ENCODE results near the gene NAMPT. TPM values are rescaled to one million over a fixed set of nuclear protein-coding genes. Genes with fewer than 3 reads are reported as not detected.

The NAMPT gene
- total RNA-seq, 2 donors from 2014 or later, result 101 to 111 TPM

- H3K9ac ChIP-seq (ENCODE audit: extremely low read depth, low read length, poor library complexity, severe bottlenecking), result no peak overlapping the region
- no peak overlapping the region for H3K4me3 Mint-ChIP-seq
- WGBS, 2 experiments (ENCODE audit: insufficient coverage in 1 of 2, insufficient read length in 1 of 2), result 0% methylated on average over 1 of the region's 1 CpG
- DNase-seq, result no peak
- H3K9me3 Mint-ChIP-seq, result peaks cover 16% of the 10 kb centered on the region
- H3K27me3 ChIP-seq (ENCODE audit: control insufficient read depth, insufficient read depth, low read length, poor library complexity, severe bottlenecking), result no peaks in the 10 kb centered on the region
- H3K36me3 ChIP-seq (ENCODE audit: control insufficient read depth, insufficient read depth, low read length), result no peaks in the 10 kb centered on the region
- H3K36me3 Mint-ChIP-seq (ENCODE audit: low read depth), result no peaks in the 10 kb centered on the region
- H3K4me1 ChIP-seq (ENCODE audit: control insufficient read depth, insufficient read depth, low read length), result no peaks in the 10 kb centered on the region
- TF ChIP-seq CTCF (conservative IDR thresholded peaks at IDR 0.05), result no peak
- no peak overlapping the region for H3K4me3 ChIP-seq (ENCODE audit: low read length)
- peaks cover 14% of the 10 kb centered on the region for H3K9me3 ChIP-seq (ENCODE audit: control insufficient read depth, low read length)
- peaks cover 2% of the 10 kb centered on the region for H3K27me3 Mint-ChIP-seq (ENCODE audit: insufficient read depth)
- H3K27ac Mint-ChIP-seq, result no peak overlapping the region
- peaks cover 5% of the 10 kb centered on the region for H3K4me1 Mint-ChIP-seq
- no peak overlapping the region for H3K27ac ChIP-seq (ENCODE audit: low read depth, low read length)
Measured at GRCh38 chr7:106289848-106290247, 5.1 kb upstream of the NAMPT start.

- WGBS, 2 experiments (ENCODE audit: insufficient coverage in 1 of 2, insufficient read length in 1 of 2), result 95 to 96% methylated on average over 7 of the region's 7 CpGs
- H3K4me3 Mint-ChIP-seq, result no peak overlapping the region
Measured at GRCh38 chr7:106288263-106288662, 3.5 kb upstream of the NAMPT start.

GRCh38 chr7:106287786-106288185, 3.0 kb upstream of the NAMPT start:
- H3K4me3 Mint-ChIP-seq, result no peak overlapping the region
- no peak overlapping the region for H3K27ac ChIP-seq (ENCODE audit: low read depth, low read length)
- 96 to 100% methylated on average over 3 of the region's 3 CpGs for WGBS, 2 experiments (ENCODE audit: insufficient coverage in 1 of 2, insufficient read length in 1 of 2)
- peaks cover 2% of the 10 kb centered on the region for H3K27me3 Mint-ChIP-seq (ENCODE audit: insufficient read depth)
- no peak overlapping the region for H3K4me3 ChIP-seq (ENCODE audit: low read length)
- no peaks in the 10 kb centered on the region for H3K27me3 ChIP-seq (ENCODE audit: control insufficient read depth, insufficient read depth, low read length, poor library complexity, severe bottlenecking)
- H3K36me3 ChIP-seq (ENCODE audit: control insufficient read depth, insufficient read depth, low read length), result peaks cover 1% of the 10 kb centered on the region
- peaks cover 9% of the 10 kb centered on the region for H3K4me1 Mint-ChIP-seq
- no peaks in the 10 kb centered on the region for H3K36me3 Mint-ChIP-seq (ENCODE audit: low read depth)
- no peaks in the 10 kb centered on the region for H3K9me3 ChIP-seq (ENCODE audit: control insufficient read depth, low read length)
- no peak for TF ChIP-seq CTCF (conservative IDR thresholded peaks at IDR 0.05)
- no peak for DNase-seq
- H3K9ac ChIP-seq (ENCODE audit: extremely low read depth, low read length, poor library complexity, severe bottlenecking), result no peak overlapping the region
- H3K9me3 Mint-ChIP-seq, result peaks cover under 1% of the 10 kb centered on the region
- no peak overlapping the region for H3K27ac Mint-ChIP-seq
- no peaks in the 10 kb centered on the region for H3K4me1 ChIP-seq (ENCODE audit: control insufficient read depth, insufficient read depth, low read length)

More at GRCh38 chr7:106288263-106288662, 3.5 kb upstream of the NAMPT start:
- Histone ChIP-seq H3K36me3 (ENCODE audit: control insufficient read depth, insufficient read depth, low read length) (no peaks in the 10 kb centered on the region), H3K27me3 (ENCODE audit: control insufficient read depth, insufficient read depth, low read length, poor library complexity, severe bottlenecking) (no peaks in the 10 kb centered on the region), H3K9ac (ENCODE audit: extremely low read depth, low read length, poor library complexity, severe bottlenecking) (no peak overlapping the region), H3K4me1 (ENCODE audit: control insufficient read depth, insufficient read depth, low read length) (no peaks in the 10 kb centered on the region), H3K27ac (ENCODE audit: low read depth, low read length) (no peak overlapping the region), H3K4me3 (ENCODE audit: low read length) (no peak overlapping the region), H3K9me3 (ENCODE audit: control insufficient read depth, low read length) (peaks cover 3% of the 10 kb centered on the region)
- peaks cover 4% of the 10 kb centered on the region for H3K9me3 Mint-ChIP-seq
- H3K4me1 Mint-ChIP-seq, result peaks cover 9% of the 10 kb centered on the region
- no peak overlapping the region for H3K27ac Mint-ChIP-seq
- no peaks in the 10 kb centered on the region for H3K36me3 Mint-ChIP-seq (ENCODE audit: low read depth)
- peaks cover 2% of the 10 kb centered on the region for H3K27me3 Mint-ChIP-seq (ENCODE audit: insufficient read depth)
- no peak for TF ChIP-seq CTCF (conservative IDR thresholded peaks at IDR 0.05)
- DNase-seq, result no peak

Measured in endodermal cell (in vitro differentiated cells).